OCI-LY1 (cell line): Measurements from ENCODE around the gene PCED1B.

Source experiments
- H2AFZ ChIP-seq: fragments of 200-600 bp; sonication (generic), shearing (Covaris generic); 2 replicates; pipeline ENCODE4 v1.6.0; 2014; ENCODE audit warnings: antibody characterized with exemption, mild to moderate bottlenecking, low read length
- H3F3A ChIP-seq: fragments of 200-600 bp; sonication (generic), shearing (Covaris generic); 2 replicates; pipeline ENCODE4 v1.6.0; 2014; ENCODE audit warnings: mild to moderate bottlenecking, antibody characterized with exemption, low read length, moderate library complexity; ENCODE audit not compliant: insufficient read depth
- H3K27ac ChIP-seq: fragments of 200-600 bp; sonication (generic); 2 replicates; pipeline ENCODE4 v1.5.1; 2014; ENCODE audit warnings: low read length, mixed run types, mild to moderate bottlenecking, low read depth; ENCODE audit not compliant: poor library complexity, severe bottlenecking
- H3K27me3 ChIP-seq: fragments of 200-600 bp; sonication (generic); 2 replicates; pipeline ENCODE4 v1.6.0; 2014; ENCODE audit warnings: antibody characterized with exemption, mild to moderate bottlenecking, low read length, moderate library complexity; ENCODE audit not compliant: insufficient read depth
- H3K36me3 ChIP-seq: fragments of 200-600 bp; sonication (generic); 2 replicates; pipeline ENCODE4 v1.6.1; 2014; ENCODE audit warnings: mild to moderate bottlenecking, antibody characterized with exemption, low read length, moderate library complexity, mixed read lengths; ENCODE audit not compliant: insufficient read depth
- H3K4me1 ChIP-seq: fragments of 200-600 bp; sonication (generic); 2 replicates; pipeline ENCODE4 v1.5.1; 2014; ENCODE audit warnings: mild to moderate bottlenecking, low read length, moderate library complexity; ENCODE audit not compliant: insufficient read depth, severe bottlenecking
- H3K4me2 ChIP-seq: fragments of 200-600 bp; sonication (generic), shearing (Covaris generic); 2 replicates; pipeline ENCODE4 v1.6.1; 2014; ENCODE audit warnings: low read length
- H3K4me3 ChIP-seq: fragments of 200-600 bp; sonication (generic); 2 replicates; pipeline ENCODE4 v1.5.1; 2014; ENCODE audit warnings: low read length, low read depth, mild to moderate bottlenecking, mixed read lengths; ENCODE audit not compliant: poor library complexity, severe bottlenecking
- H3K79me2 ChIP-seq: fragments of 200-600 bp; shearing (Covaris generic); 2 replicates; pipeline ENCODE4 v1.6.1; 2016; ENCODE audit warnings: mixed run types, low read length, mixed read lengths; ENCODE audit not compliant: insufficient read depth
- H3K9ac ChIP-seq: fragments of 200-600 bp; sonication (generic), shearing (Covaris generic); 2 replicates; pipeline ENCODE4 v1.6.1; 2014; ENCODE audit warnings: mild to moderate bottlenecking, low read length, mixed read lengths
- H3K9me2 ChIP-seq: fragments of 200-600 bp; sonication (generic), shearing (Covaris generic); 2 replicates; pipeline ENCODE4 v1.6.1; 2014; ENCODE audit warnings: low read depth, mild to moderate bottlenecking, low read length, mixed read lengths
- H3K9me3 ChIP-seq: fragments of 200-600 bp; shearing (Covaris generic); 2 replicates; pipeline ENCODE4 v1.6.1; 2014; ENCODE audit warnings: low read length, mixed read lengths
- H4K20me1 ChIP-seq: fragments of 200-600 bp; sonication (generic), shearing (Covaris generic); 2 replicates; pipeline ENCODE4 v1.6.0; 2016; ENCODE audit warnings: mild to moderate bottlenecking, low read length; ENCODE audit not compliant: insufficient read depth
- EZH2 ChIP-seq: fragments of 200-600 bp; sonication (generic), shearing (Covaris generic); IDR thresholded peaks from 2 replicates; pipeline ENCODE4 v1.8.0; 2017; ENCODE audit warnings: borderline replicate concordance, mixed run types, mild to moderate bottlenecking, antibody characterized with exemption, low read length, moderate library complexity, mixed read lengths
- TF ChIP-seq, protein P1 (sequence below): fragments of 200-600 bp; sonication (generic), shearing (Covaris generic); IDR thresholded peaks from 2 replicates; pipeline ENCODE4 v1.5.1; 2017; ENCODE audit warnings: mild to moderate bottlenecking, antibody characterized with exemption, low read length, moderate library complexity, mixed read lengths

PCED1B gene

DNA sequence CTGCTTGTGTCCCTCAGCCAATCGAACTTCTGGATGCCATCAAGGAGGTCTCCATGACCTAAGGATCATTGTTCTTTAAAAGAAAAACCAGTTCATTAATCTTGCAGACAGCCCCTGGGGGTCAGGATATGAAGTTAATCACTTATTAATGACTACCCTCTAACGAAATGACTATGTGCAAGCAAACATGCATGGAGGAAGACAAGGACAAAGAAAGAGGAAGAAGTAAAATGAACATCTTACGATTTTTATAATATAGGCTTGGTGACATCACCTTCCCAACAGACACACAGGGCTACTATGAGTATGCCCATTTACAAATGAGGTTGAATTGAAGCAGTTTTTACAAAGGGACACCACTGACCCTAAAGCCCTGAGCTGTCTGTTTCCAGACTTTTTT lies 111.5 kb downstream of the PCED1B start:
- peak overlapping the region; percentile 88 for H3K27ac ChIP-seq
- no peaks in the 10 kb centered on the region for H3K9me2 ChIP-seq
- no peaks in the 10 kb centered on the region for H4K20me1 ChIP-seq
- H3K79me2 ChIP-seq: no peaks in the 10 kb centered on the region
- H2AFZ ChIP-seq: no peak overlapping the region
- H3K4me3 ChIP-seq: peak overlapping the region; percentile 14
- peak overlapping the region; percentile 31; the same call in 1 of the 2 replicates for H3K9ac ChIP-seq
- no peaks in the 10 kb centered on the region for H3K9me3 ChIP-seq
- no peaks in the 10 kb centered on the region for H3K27me3 ChIP-seq
- no peaks in the 10 kb centered on the region for H3F3A ChIP-seq
- TF ChIP-seq, protein P1, sequence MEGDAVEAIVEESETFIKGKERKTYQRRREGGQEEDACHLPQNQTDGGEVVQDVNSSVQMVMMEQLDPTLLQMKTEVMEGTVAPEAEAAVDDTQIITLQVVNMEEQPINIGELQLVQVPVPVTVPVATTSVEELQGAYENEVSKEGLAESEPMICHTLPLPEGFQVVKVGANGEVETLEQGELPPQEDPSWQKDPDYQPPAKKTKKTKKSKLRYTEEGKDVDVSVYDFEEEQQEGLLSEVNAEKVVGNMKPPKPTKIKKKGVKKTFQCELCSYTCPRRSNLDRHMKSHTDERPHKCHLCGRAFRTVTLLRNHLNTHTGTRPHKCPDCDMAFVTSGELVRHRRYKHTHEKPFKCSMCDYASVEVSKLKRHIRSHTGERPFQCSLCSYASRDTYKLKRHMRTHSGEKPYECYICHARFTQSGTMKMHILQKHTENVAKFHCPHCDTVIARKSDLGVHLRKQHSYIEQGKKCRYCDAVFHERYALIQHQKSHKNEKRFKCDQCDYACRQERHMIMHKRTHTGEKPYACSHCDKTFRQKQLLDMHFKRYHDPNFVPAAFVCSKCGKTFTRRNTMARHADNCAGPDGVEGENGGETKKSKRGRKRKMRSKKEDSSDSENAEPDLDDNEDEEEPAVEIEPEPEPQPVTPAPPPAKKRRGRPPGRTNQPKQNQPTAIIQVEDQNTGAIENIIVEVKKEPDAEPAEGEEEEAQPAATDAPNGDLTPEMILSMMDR: no peak
- no peak for TF ChIP-seq EZH2
- no peaks in the 10 kb centered on the region for H3K36me3 ChIP-seq
- peaks cover 75% of the 10 kb centered on the region for H3K4me1 ChIP-seq
- H3K4me2 ChIP-seq: peak overlapping the region; percentile 50

GRCh38 chr12:47192051-47192450 lies 112.6 kb downstream of the PCED1B start:
- Histone ChIP-seq H3K36me3 (no peaks in the 10 kb centered on the region), H2AFZ (no peak overlapping the region), H3K9ac (no peak overlapping the region; the same call in 1 of the 2 replicates), H3K27ac (peak overlapping the region; percentile 88), H3K4me2 (peak overlapping the region; percentile 50; the same call in 1 of the 2 replicates), H3K4me1 (peaks cover 75% of the 10 kb centered on the region), H3K9me3 (no peaks in the 10 kb centered on the region), H3K27me3 (no peaks in the 10 kb centered on the region), H3K79me2 (no peaks in the 10 kb centered on the region), H3F3A (no peaks in the 10 kb centered on the region), H4K20me1 (no peaks in the 10 kb centered on the region), H3K4me3 (no peak overlapping the region), H3K9me2 (no peaks in the 10 kb centered on the region)
- no peak for TF ChIP-seq EZH2
- TF ChIP-seq, protein P1: no peak

DNA sequence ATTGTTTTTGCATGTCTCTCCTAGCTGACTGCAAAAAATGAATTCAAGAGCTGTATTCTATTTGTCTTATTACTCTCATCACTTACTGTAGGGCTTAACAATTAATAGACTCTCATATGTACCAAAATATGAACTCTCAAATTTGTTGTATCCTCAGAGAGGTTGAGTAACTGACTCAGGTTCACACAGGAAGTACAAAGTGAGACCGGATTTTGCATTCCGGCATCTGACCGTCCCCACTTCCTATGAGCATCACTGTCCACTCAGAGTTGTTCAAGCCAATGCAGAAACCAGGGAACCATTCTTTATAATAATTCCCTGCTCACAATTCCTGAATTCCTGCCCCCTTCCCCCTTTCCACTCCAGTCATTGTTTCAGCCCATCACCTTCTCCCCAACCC lies 113.6 kb downstream of the PCED1B start:
- Histone ChIP-seq H3K79me2 (no peaks in the 10 kb centered on the region), H3K4me2 (peak overlapping the region; percentile 50), H3K36me3 (no peaks in the 10 kb centered on the region), H4K20me1 (no peaks in the 10 kb centered on the region), H3K9ac (peak overlapping the region; percentile 46), H2AFZ (no peak overlapping the region; the same call in 1 of the 2 replicates), H3K27me3 (no peaks in the 10 kb centered on the region), H3K9me3 (no peaks in the 10 kb centered on the region), H3K27ac (peak overlapping the region; percentile 88), H3K4me1 (peaks cover 75% of the 10 kb centered on the region), H3K9me2 (no peaks in the 10 kb centered on the region), H3F3A (no peaks in the 10 kb centered on the region), H3K4me3 (peak overlapping the region; percentile 21)
- TF ChIP-seq, protein P1: no peak
- no peak for TF ChIP-seq EZH2
